HG03135 (cell line): ENCODE results near the gene DROSHA.
"Not testable (repeated sequence)": the region's sequence is repeated elsewhere in the genome, so short reads cannot be mapped to it uniquely, and the experiment has no call there.

Source experiments
- ATAC-seq: cut with Tn5 transposase; IDR thresholded peaks from one replicate; pipeline ENCODE4 v1.9.1; 2021; ENCODE audit warnings: mild to moderate bottlenecking, moderate library complexity; ENCODE audit not compliant: unreplicated experiment

The DROSHA gene

GRCh38 chr5:31385774-31386537 lies 145.9 kb downstream of the DROSHA start:
- no peak for ATAC-seq

GRCh38 chr5:31383734-31384133 lies 148.2 kb downstream of the DROSHA start:
- no peak for ATAC-seq

GRCh38 chr5:31382051-31382878 lies 149.6 kb downstream of the DROSHA start:
- no peak for ATAC-seq

- ATAC-seq = no peak
Observed at GRCh38 chr5:31381299-31381698, 150.6 kb downstream of the DROSHA start.

- ATAC-seq = no peak
Observed at GRCh38 chr5:31380049-31380448, 151.8 kb downstream of the DROSHA start.

GRCh38 chr5:31378838-31379237 lies 153.1 kb downstream of the DROSHA start:
- no peak for ATAC-seq

GRCh38 chr5:31378136-31378535 lies 153.8 kb downstream of the DROSHA start:
- no peak for ATAC-seq

- ATAC-seq = no peak
Observed at GRCh38 chr5:31377274-31377946, 154.5 kb downstream of the DROSHA start.

- ATAC-seq = no peak
Observed at GRCh38 chr5:31375999-31376720, 155.7 kb downstream of the DROSHA start.

GRCh38 chr5:31372124-31372523 lies 159.8 kb downstream of the DROSHA start:
- ATAC-seq = no peak

GRCh38 chr5:31366941-31367340 lies 165.0 kb downstream of the DROSHA start:
- ATAC-seq = no peak

GRCh38 chr5:31365776-31366175 lies 166.1 kb downstream of the DROSHA start:
- ATAC-seq = no peak

- ATAC-seq = no peak
Observed at GRCh38 chr5:31364881-31365636, 166.8 kb downstream of the DROSHA start.

- ATAC-seq = no peak
Observed at GRCh38 chr5:31362931-31363568, 168.8 kb downstream of the DROSHA start.

GRCh38 chr5:31362529-31362900 lies 169.4 kb downstream of the DROSHA start:
- ATAC-seq = no peak

GRCh38 chr5:31361704-31362528 lies 170.0 kb downstream of the DROSHA start:
- ATAC-seq = not testable (repeated sequence)

GRCh38 chr5:31361234-31361633 lies 170.7 kb downstream of the DROSHA start:
- no peak for ATAC-seq

- no peak for ATAC-seq
Observed at GRCh38 chr5:31359839-31360238, 172.1 kb downstream of the DROSHA start.

GRCh38 chr5:31357038-31357437 lies 174.9 kb downstream of the DROSHA start:
- no peak for ATAC-seq
